ENCODE measurements around the gene IDH1.

DNA sequence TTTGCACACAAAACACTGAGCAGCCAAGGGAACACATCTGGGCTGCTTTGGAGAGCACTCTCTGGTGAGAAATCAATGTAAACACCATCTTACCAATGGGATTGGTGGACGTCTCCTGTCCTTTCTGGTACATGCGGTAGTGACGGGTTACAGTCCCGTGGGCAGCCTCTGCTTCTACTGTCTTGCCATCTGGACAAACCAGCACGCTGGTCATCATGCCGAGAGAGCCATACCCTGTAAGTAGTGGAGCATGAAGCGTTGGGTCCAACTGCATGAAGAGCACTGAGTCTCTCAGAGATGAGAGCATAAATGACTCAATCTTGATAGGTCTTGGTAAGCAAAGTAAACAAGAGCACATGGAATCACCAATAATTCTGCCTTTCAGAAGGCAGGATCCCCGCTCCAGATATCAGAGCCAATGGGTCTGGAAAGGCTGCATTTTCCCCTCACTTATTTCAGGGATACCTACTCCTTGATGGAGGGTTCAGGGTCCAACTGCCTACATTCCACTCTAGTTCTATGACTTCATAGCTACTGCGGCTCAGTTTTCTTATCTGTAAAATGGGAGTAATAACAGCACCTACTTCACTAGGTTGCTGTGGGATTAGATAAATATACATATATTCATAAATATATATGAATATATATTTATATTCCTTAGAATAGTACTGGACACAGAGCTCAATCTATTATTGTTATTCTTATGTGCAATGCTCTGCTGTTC, 14.9 kb downstream of the IDH1 start:
- TF ChIP-seq POLR2A (IDR thresholded peaks at IDR 0.05): no peak
- TF ChIP-seq, protein P1, sequence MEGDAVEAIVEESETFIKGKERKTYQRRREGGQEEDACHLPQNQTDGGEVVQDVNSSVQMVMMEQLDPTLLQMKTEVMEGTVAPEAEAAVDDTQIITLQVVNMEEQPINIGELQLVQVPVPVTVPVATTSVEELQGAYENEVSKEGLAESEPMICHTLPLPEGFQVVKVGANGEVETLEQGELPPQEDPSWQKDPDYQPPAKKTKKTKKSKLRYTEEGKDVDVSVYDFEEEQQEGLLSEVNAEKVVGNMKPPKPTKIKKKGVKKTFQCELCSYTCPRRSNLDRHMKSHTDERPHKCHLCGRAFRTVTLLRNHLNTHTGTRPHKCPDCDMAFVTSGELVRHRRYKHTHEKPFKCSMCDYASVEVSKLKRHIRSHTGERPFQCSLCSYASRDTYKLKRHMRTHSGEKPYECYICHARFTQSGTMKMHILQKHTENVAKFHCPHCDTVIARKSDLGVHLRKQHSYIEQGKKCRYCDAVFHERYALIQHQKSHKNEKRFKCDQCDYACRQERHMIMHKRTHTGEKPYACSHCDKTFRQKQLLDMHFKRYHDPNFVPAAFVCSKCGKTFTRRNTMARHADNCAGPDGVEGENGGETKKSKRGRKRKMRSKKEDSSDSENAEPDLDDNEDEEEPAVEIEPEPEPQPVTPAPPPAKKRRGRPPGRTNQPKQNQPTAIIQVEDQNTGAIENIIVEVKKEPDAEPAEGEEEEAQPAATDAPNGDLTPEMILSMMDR (IDR thresholded peaks at IDR 0.05): no peak

Measured in Peyer's patch (tissue), 4 donors.